Keratinocyte (primary cell): ENCODE results near the gene TCF7L2. TPM values are rescaled to one million over a fixed set of nuclear protein-coding genes. Genes with fewer than 3 reads are reported as not detected.
A peak's percentile ranks its signal among the peaks of the same experiment; 100 is the strongest.

ENCODE experiments used
- DNase-seq: peaks from one replicate; pipeline ENCODE4 v3.0.0-alpha.2; 2011; ENCODE audit warnings: low read depth, missing footprints, low spot score
- FAIRE-seq: peaks from 2 replicates; lab custom pipeline; 2011; peaks lifted over from hg19 to GRCh38; lab: Jason Lieb, UNC
- H2AFZ ChIP-seq: 2 replicates; pipeline ENCODE4 v1.6.0; 2012; ENCODE audit warnings: low read length, control low read depth, inconsistent platforms; ENCODE audit not compliant: control insufficient read depth
- H3K27ac ChIP-seq: 2 replicates; pipeline ENCODE4 v1.5.1; 2011; ENCODE audit warnings: low read length; ENCODE audit not compliant: control insufficient read depth, insufficient read depth
- H3K27me3 ChIP-seq: 3 replicates; pipeline ENCODE4 v1.6.0; 2011; ENCODE audit warnings: low read length; ENCODE audit not compliant: control insufficient read depth, insufficient read depth; ENCODE audit errors: extremely low read depth
- H3K36me3 ChIP-seq, 2 experiments: 2 replicates in 1 of 2; 3 replicates in 1 of 2; pipeline ENCODE4 v1.5.1; 2011; ENCODE audit warnings: low read length in 2 of 2, mild to moderate bottlenecking in 1 of 2; ENCODE audit not compliant: control insufficient read depth in 2 of 2, insufficient read depth in 2 of 2; ENCODE audit errors: extremely low read depth in 1 of 2
- H3K4me1 ChIP-seq: 3 replicates; pipeline ENCODE4 v1.5.1; 2011; ENCODE audit warnings: low read length; ENCODE audit not compliant: control insufficient read depth, insufficient read depth; ENCODE audit errors: extremely low read depth
- H3K4me2 ChIP-seq: 3 replicates; pipeline ENCODE4 v1.6.0; 2011; ENCODE audit warnings: low read depth, low read length; ENCODE audit not compliant: control insufficient read depth, insufficient read depth; ENCODE audit errors: extremely low read depth
- H3K4me3 ChIP-seq, 3 experiments: fragments of 200-600 bp in 1 of 3; sonication (generic) in 1 of 3; 2 replicates in 2 of 3; 3 replicates in 1 of 3; pipeline ENCODE4 v1.5.1; 2011 to 2016; ENCODE audit warnings: low read length in 3 of 3, mild to moderate bottlenecking in 3 of 3, control low read depth in 2 of 3, inconsistent platforms in 1 of 3, low read depth in 1 of 3, mixed read lengths in 1 of 3, mixed run types in 1 of 3, moderate library complexity in 1 of 3; ENCODE audit not compliant: control insufficient read depth in 2 of 3, insufficient read depth in 2 of 3; ENCODE audit errors: extremely low read depth in 1 of 3
- H3K79me2 ChIP-seq: 2 replicates; pipeline ENCODE4 v1.6.0; 2012; ENCODE audit warnings: low read length; ENCODE audit not compliant: control insufficient read depth, insufficient read depth
- H3K9ac ChIP-seq: 3 replicates; pipeline ENCODE4 v1.6.0; 2011; ENCODE audit warnings: low read length; ENCODE audit not compliant: control insufficient read depth, insufficient read depth; ENCODE audit errors: extremely low read depth
- H3K9me1 ChIP-seq: 3 replicates; pipeline ENCODE4 v1.6.0; 2011; ENCODE audit warnings: low read length; ENCODE audit not compliant: control insufficient read depth, insufficient read depth; ENCODE audit errors: extremely low read depth
- H3K9me3 ChIP-seq: 2 replicates; pipeline ENCODE4 v1.5.1; 2012; ENCODE audit warnings: low read depth, low read length; ENCODE audit not compliant: control insufficient read depth
- H4K20me1 ChIP-seq: 3 replicates; pipeline ENCODE4 v1.6.0; 2011; ENCODE audit warnings: low read length; ENCODE audit not compliant: control insufficient read depth, insufficient read depth; ENCODE audit errors: extremely low read depth
- CTCF ChIP-seq, 3 experiments: IDR thresholded peaks in 1 of 3; conservative IDR thresholded peaks in 1 of 3; optimal IDR thresholded peaks in 1 of 3; 2 replicates in 2 of 3; 3 replicates in 1 of 3; pipeline versions ENCODE3 to v1.5.1; 2011; ENCODE audit warnings: low read length in 3 of 3, mild to moderate bottlenecking in 3 of 3, moderate library complexity in 2 of 3, control low read depth in 1 of 3, inconsistent platforms in 1 of 3; ENCODE audit not compliant: insufficient read depth in 2 of 3; ENCODE audit errors: extremely low read depth in 1 of 3
- EZH2 ChIP-seq: IDR thresholded peaks from one replicate; pipeline ENCODE4 v1.6.1; 2012; ENCODE audit warnings: inconsistent platforms, mild to moderate bottlenecking, low read length, moderate library complexity
- dilution Hi-C: fragments of 300-500 bp; cut with MboI; formaldehyde crosslinking; loops from one replicate; pipeline ENCODE4 v1.7.0; 2020; ENCODE audit warnings: low sequenced_read_pairs; ENCODE audit not compliant: extremely low pct_ligation_motif_present
- polyA plus RNA-seq, 5 experiments: library from polyadenylated mRNA; depleted of rRNA in 3 of 5; stranded (reverse) in 3 of 5; stranded (forward) in 1 of 5; unstranded in 1 of 5; fragments of >200 nt; gene quantifications; 1 replicate in 1 of 5; 2 replicates in 3 of 5; 3 replicates in 1 of 5; pipeline versions ENCODE4 v1.2.1 to v1.2.3, GENCODE V29; 2011 to 2012; ENCODE audit warnings: missing spikeins in 2 of 5, low read depth in 1 of 5, low replicate concordance in 1 of 5

Gene TCF7L2
- polyA plus RNA-seq, 1 donor (not counting 4 experiments of a cell fraction or from before 2014, with no cell fraction given) = 2.5 TPM

GRCh38 chr10:113000442-113000841 lies 50.4 kb downstream of the TCF7L2 start:
- Histone ChIP-seq H3K79me2 (peaks cover 2% of the 10 kb centered on the region), H3K27ac (no peak overlapping the region), H3K27me3 (no peaks in the 10 kb centered on the region), H3K36me3 (no peaks in the 10 kb centered on the region), H3K4me1 (peaks cover 11% of the 10 kb centered on the region), H3K9me1 (no peaks in the 10 kb centered on the region), H3K9ac (no peak overlapping the region), H2AFZ (no peak overlapping the region), H3K9me3 (no peaks in the 10 kb centered on the region), H3K4me3 (no peak overlapping the region), H3K4me2 (peak overlapping the region; percentile 46), H4K20me1 (no peaks in the 10 kb centered on the region)
- dilution Hi-C loops = no loop called here
- FAIRE-seq (peak; percentile 9), DNase-seq (no peak)
- no peak for TF ChIP-seq EZH2
- no peak for TF ChIP-seq CTCF (optimal IDR thresholded peaks at IDR 0.05 in 1 of 3, IDR thresholded peaks at IDR 0.05 in 1 of 3, conservative IDR thresholded peaks at IDR 0.05 in 1 of 3; ENCODE audit: extremely low read depth in 1 of 3, insufficient read depth in 2 of 3, low read length in 3 of 3)

DNA sequence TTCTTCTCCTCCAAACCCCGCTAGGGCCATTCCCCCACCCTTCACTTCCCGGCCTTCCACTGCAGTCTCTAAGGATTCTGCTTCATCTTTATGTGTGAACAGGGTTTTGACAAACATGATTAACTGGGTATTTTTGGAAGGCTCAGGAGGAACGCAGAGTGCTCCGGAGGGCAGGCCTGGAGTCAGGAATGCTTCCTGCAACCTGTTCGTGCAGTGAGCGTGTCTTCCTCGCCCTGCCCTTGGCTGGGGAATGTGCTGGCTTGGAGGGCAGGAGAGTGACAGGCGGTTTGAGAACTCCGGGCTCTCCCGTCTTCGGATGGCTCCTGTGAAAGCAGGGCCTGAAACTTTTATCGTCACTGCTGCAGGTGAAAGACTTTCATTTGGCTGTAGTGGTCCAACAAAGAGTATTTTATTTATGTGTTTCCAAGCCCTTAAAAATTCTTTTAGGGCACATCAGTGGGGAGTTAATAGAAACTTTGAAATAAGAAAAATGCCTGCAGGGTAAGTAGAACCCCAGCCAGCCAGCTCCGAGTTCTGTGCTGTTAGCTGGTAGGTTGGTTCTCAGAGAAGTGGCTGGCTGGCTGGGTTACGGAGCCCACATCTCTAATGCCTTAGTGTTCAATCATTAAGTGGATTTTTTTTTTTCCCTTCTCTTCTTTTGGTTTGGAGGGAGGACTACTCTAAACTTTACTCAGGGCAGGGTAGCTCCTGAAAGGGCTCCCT lies 51.0 kb downstream of the TCF7L2 start:
- Histone ChIP-seq H3K4me1 (peaks cover 11% of the 10 kb centered on the region), H3K27me3 (no peaks in the 10 kb centered on the region), H2AFZ (no peak overlapping the region), H3K9ac (no peak overlapping the region), H3K4me3 (no peak overlapping the region), H3K27ac (no peak overlapping the region), H4K20me1 (no peaks in the 10 kb centered on the region), H3K9me1 (no peaks in the 10 kb centered on the region), H3K9me3 (no peaks in the 10 kb centered on the region), H3K79me2 (peaks cover 2% of the 10 kb centered on the region), H3K36me3 (no peaks in the 10 kb centered on the region), H3K4me2 (peak overlapping the region; percentile 46)
- dilution Hi-C loops = no loop called here
- FAIRE-seq = peak; percentile 79
- no peak for TF ChIP-seq EZH2
- peak; percentile 34 to 70 (median 54) for TF ChIP-seq CTCF (optimal IDR thresholded peaks at IDR 0.05 in 1 of 3, IDR thresholded peaks at IDR 0.05 in 1 of 3, conservative IDR thresholded peaks at IDR 0.05 in 1 of 3; ENCODE audit: extremely low read depth in 1 of 3, insufficient read depth in 2 of 3, low read length in 3 of 3)
- DNase-seq = no peak
